NCI-H2171 (cell line): ENCODE results near the gene HNMT.
"Not testable (repeated sequence)": the region's sequence is repeated elsewhere in the genome, so short reads cannot be mapped to it uniquely, and the experiment has no call there.

Source experiments
- DNase-seq: peaks from one replicate; lab custom pipeline; 2025; lab: John Stamatoyannopoulos, UW

Gene HNMT

DNA sequence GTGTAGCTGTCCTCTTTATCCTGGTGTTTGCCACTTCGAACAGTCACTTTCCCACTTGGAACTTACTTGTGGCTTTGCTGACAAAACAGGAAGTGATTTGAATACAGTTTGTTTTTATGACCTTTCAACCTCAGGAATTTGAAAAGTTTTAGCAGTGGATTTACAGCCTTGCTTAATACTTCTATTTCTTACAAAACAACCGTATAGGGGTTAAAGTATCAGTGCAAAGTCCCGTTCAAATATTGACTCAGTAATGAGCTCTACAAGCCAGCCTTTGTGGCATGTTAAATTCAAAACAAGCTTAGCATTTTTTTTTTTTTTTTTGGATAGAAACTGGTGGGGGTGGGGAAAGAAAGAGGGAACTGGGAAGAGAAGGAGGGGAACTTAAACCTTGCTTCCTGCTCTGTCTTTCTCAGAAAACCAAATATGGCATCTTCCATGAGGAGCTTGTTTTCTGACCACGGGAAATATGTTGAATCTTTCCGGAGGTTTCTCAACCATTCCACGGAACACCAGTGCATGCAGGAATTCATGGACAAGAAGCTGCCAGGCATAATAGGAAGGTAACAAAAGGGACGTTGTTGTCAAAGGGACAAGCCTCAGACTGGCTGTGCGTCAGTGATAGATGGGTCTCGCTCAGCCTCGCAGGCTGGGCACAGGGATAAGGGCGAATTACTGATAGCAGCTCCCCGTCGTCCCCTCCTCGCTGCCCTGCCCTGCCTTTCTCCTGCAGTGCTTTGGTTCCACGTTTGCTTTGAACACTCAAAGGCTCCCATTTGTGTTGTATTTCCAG is at the start of gene HNMT:
Gene HNMT, plus strand, starts transcription at position 408 of the 793 bp plus-strand sequence. Its CDS starts 19 bp downstream, at position 427.
- DNase-seq = no peak

DNA sequence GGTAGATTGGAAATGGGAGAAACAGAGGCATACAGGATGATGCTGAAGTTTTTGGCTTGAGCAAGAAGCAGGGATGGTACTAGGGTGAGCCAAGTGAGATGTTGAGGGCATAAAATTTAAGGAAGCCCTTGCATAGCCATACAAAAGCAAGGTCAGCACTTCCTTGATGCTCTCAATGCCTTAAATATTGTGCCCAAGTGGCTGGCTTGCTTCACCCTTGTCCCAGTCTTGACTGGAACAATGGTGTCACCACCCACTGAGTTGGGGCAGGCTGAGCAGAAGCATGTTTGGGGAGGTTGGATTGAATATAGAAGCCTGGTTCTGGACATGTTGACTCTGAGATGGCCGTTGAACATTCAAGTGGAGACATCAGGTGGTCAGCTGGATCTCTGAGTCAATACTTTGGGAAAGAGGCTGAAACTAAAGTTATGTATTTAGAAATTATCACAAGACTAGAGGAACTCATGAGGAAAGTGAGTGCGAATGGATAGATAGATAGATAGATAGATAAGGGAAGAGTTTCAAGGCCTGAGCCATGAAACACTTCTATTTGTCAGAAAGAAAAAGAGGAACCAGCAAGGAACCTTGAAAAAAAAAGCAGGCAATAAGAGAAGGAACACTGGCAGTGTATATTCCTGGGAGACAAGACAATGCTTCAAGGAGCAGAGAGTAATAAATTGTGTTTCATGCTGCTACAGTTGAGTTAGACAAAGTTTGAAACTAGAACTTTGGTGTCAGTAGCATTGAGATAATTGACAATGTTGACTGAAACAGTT is 43.0 kb upstream of the HNMT start:
- no peak for DNase-seq

DNA sequence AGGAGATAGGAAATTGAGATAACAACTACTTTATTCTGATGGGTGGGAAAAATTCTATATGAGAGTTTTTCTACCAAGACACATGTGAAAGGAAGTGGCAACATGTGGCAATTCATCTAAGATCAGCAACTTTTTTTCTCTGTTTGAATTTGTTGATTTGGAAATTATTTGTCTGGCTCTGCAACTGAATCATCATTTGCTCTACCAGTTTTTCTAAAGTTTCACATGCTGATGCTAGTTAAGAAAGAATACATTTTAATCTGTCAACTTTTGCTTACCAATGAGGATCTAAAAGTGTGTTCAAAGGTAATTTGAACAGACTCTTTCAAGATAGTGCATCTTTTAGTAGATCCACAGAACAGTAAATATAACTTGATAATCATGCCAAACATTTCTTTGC is 42.1 kb upstream of the HNMT start:
- DNase-seq = not testable (repeated sequence)

DNA sequence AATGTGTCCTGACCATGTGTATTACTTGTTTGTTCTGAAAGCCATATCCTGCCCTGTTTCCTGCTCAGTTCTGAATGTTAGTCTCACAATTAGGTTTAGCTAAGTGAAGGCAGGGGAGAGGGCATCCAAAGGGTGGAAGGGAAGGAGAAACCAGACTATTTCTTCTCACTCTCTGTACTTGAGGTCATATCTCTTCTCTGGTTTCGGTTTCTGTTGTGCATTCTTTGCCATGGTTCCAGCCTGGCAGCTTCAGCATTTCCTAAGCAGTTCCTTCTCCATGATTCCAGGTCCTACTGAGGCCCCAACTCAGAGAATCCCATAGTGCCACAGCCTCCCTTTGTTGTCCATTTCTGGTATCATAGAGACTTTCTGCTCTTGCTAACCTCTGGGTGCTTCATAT is 40.3 kb upstream of the HNMT start:
- no peak for DNase-seq

DNA sequence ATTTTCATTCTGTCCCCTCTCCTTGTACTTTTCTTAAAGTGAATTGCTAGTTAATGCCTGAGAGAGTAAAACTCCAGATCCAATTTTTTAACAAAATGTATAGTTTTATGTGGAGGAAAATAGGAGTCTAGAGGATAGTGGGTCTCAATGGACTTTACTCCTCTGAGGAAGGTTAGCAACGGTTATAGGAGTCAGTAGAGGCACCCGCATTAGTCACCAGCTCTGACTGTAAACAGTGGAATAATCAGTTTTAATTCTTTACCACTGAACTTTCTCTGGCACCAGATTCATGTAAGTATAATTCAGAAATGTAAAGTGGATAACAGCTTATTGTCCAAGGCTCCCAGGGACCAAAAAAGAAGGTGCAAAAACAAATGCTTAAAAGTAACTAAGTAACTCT is 38.7 kb upstream of the HNMT start:
- no peak for DNase-seq

DNA sequence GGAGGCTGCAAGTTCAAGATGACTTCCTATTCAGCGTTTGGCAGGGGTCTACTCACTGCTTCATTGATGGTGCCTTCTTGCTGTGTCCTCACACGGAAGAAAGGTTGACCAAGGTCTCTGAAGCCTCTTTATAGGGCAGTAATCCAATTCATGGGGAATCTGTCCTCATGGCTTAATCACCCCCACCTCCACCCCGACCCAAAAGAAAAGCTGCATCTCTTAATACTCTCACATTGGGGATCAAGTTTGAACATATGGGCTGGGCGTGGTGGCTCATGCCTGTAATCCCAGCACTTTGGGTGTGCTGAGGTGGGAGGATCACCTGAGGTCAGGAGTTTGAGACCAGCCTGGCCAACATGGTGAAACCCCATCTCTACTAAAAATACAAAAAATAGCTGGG is 36.4 kb upstream of the HNMT start:
- DNase-seq = no peak

DNA sequence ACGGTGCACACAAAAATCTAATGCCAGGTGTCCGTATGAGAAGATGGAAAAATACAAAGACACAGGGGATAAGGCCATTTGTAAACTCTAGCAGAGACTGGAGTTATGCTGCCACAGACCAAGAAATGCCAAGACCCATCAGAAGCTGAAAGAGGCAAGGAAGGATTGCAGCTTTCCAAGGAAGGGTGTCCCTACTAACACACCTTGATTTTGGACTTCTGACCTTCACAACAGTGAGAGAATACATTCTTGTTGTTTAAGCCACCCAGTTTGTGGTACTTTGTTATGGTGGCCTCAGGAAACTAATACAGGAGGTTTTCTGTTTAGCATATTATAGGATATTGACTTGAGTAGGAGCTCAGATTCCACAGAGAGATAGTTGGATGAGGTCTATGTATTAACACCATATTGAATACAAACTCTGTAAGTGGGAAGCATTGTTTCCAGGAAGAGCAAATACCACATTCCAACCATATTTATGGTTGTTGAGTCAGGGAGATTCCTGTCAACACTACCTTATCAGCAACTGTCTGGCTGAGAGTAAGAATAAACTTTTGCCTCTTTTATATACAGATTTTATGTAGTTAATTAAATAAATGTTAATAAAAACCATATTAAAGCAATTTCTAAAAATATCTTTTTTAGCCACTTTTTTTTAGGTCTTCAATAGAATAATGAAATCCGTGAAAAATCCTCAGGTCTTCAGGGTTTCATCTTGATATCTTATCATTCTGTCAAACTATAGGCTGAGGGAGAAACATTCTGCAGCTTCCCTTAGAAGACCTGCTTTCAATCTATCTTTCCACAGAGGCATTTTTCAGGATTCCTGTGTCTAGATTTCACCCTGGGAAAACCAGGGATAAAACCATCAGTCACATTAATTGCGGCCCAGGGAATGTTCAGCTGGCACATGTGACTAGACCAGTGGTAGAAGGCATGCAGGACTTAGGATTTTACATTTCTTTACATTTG is 35.4 kb upstream of the HNMT start:
- no peak for DNase-seq

DNA sequence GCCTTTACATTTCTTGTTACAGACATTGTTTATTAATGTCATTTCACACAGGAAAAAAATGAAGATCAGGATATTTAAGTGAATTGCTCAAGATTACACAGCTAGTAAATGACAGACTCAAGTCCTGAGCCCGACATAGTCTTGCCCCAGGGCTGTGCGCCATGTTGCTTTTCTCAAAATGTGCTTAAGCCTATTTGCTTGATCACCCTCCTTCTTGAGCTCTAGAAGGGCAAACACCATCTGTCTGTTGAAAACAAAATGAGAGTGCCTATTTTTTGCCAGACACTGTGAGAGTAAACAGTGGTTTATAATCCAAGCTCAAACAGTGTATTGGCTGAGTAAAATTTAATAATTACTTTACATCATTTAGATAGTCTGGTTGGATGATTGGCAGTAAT is 34.8 kb upstream of the HNMT start:
- peak; percentile 49 for DNase-seq

DNA sequence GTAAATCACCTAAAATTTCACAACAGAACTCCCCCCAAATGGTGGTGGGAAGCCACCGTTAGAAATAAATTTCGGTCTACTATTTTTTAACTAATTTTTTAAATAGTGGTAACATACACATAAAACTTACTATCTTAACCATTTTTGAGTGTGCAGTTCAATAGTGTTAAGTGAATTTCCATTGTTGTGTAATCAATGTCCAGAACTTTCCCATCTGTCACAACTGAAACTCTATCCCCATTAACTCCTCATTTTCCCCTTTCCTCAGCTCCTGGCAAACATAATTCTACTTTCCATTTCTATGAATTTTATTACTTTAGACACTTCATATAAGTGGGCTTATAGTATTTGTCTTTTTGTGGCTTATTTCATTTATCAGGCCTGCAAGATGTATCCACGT is 34.1 kb upstream of the HNMT start:
- DNase-seq = no peak

DNA sequence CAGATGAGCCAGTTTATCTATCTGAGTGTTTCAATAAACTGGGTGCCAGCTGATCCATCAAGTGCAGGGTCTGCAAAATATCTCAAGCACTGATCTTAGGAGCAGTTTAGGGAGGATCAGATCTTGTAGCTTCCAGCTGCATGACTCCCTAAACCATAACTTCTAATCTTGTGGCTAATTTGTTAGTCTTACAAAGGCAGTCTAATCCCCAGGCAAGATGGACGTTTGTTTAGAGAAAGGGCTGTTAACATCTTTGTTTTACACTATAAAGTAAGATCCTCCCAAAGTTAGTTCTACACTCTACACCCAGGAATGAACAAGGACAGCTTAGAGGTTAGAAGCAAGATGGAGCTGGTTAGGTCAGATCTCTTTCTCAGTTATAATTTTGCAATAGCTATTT is 28.7 kb upstream of the HNMT start:
- no peak for DNase-seq

DNA sequence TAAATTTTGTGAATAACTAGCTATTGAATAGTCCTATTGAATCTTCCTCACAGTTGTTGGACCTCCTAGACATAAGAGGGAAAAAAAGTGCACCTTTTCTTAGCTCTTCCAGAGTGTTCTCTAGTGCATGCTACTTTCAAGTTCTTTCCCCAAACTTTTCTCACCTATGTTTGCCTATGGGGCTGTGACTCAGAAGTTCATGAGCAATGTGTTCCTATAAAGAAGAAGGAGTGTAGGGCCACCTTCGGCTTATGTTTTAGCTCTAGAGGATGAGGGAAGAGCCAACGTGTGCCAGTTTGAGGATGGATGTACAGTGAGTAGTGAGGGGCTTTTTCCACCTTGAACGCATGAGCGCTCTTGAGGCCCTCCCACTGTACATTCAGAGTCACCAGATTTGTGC is 27.0 kb upstream of the HNMT start:
- no peak for DNase-seq

DNA sequence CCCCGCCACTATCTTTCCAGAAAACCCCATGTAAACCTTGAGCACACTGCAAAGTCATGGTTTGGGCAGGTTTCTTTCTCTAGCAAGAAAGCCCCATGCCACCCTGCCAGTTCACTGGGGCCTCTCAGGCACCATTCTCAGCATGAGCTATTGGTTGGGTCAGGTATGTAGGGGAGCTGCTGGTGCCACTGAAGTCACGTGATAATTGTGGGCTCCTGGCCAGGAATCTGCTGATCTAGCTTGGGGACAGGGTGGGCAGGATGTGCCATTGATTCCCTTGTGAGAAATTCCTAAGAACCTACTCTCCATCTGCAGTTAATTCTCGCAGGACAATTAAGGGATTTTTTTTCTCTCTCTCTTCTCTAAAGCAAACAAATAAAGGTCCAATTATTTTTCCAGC is 26.5 kb upstream of the HNMT start:
- DNase-seq = no peak

DNA sequence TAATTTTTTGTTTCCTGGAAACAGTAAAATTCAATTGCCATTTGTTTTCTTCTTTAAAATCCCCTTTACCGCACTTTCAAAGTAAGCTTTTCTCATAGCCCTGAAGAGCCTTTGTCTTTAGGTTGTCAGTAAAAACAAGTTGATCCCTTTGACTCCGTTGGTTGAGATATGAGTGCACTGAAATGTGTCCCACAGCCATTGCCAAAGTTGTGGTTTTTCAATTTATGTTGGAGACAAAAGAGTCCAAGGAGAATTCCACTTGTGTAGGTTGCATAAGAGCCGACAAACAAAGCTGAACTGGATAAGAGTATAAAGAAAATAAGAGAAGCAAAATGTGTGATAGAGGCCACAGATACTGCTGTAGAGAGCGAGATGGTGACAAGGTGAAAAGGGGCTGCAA is 26.1 kb upstream of the HNMT start:
- no peak for DNase-seq

DNA sequence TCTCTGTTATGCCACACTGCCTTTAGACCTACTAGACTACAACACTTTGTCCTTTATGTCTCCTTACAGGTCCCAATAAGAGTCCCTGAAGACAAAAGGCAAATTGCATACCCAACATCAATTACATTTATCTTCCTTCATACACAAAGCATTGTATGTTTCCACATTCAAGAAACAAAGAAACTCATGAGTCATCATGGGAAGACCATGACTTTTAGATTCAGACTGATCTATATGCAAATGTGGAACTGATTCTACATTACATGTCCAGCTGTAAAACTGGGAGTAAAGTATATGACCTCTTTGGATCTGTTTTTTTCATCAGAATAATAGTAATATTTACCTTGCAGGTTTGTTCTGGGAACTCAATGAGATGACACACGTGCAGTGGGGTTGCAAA is 25.2 kb upstream of the HNMT start:
- no peak for DNase-seq

DNA sequence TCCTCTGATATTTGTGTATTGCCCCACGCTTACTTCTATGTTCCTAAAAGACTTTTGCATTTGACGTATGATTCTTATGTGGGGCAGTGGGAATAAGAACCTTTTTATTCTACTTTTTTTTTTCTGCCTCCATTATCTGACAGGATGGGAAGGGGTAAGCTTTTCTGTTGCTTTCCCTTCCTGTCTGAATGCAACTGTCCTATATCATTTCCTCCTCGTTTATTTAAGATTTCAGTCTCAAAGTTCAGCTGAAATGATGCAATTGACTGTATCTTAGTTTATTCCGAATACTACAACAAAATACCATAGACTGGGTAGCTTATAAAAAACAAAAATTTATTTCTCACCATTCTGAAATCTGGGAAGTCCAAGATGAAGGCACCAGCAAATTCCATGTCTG is 24.1 kb upstream of the HNMT start:
- no peak for DNase-seq

DNA sequence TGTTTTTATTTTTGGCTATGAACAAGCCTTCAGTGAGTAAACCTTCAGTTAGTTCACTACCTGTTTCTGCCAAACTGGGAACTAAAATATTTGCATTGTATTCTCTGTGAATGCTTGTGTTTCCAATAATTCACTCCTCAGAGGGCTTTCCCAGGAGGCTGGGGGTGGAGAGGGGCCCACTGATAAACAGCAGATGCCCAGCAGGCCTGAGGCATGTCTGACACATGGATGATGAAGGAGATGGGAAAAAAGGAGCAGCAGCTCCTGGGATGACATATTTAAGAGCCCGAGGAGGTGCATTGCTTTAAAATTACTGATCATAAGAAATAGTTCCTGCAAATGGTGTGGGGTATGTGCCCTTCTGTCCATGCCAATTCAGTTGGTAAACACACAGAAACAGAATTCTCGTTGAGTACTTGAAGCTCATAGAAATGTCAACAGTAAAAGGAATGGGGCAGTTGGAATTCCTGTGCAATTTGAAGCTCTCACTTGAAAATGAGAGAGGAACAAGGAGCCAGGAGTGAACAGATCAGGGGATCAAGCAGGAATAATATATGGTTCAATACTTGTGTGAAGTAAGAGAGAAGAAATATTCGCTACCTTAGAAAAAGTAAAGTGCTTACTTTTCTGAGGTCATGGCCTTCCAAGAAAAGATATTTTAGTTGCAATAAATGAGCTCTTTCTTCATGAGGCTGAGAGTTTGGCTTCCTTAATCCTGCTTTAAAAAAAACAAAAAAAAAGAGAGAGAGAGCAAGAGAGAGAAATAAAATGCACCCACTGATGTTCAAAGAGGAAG is 22.0 kb upstream of the HNMT start:
- DNase-seq = no peak

DNA sequence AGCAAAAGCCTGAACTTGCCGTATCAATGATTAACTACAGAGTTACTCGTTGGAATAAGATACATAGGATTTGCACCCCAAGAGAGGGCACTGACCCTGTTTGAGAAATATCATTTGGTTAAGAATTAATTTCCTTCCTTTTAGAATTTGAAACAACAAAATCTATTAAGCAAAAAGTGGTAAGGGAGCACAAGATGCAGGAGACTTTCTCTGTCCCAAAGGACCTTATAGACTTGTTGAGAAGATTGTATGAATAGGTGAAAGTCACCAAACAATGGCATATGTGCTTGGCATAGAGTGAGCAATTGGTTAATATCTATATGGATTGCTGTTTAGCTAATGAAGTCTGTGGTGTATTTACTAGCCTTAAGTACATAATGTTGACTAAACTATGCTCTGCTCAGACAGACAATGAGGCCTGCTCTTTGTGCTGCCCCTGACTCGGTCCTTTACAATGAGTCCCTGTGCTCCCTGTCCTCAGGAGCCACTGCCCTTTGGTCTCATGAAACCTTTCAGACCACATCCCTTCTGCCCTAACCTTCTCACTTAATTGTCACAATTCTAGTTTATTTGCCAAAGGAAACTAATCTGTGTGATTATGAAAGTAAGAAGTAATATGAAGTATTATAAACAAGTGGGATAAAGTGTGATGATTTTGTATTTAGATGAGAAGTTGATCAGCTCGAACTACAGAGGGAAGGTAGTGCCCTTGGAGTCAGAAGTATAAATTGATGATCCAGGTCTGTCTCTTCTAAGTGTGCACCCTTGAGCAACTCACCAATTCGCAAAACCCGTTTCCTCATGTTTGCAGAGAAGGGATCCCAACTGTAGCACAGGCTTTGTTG is 21.2 kb upstream of the HNMT start:
- DNase-seq = no peak

DNA sequence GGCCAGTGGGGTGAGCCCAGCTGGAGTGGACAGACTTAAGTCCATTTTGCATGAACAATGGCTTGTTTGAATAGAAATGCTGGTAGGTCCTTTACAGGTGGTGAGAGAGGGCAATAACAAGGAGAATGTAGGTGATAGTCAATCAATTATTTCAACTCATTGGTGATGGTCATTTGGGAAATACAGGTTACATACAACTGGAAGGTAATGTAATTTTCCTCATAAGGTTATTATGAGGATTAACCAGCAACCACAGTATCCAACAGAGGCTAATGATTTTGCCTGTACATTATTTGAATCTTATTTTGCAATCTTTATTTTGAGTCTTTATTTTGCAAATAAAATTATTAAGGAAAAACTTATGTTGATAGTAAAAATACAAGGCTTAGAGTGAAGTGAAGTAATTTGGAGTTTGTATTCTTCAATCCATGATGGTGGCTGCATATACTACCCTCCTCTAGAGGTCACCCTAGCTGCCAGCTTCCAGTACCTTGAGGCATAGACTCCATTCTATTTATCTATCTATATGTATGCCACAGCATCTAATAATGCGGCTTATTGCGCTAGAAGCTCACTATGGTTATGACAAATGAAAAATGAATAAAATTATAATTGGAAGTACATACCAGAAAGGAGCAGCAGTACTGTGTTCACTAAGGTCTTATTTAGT is 20.5 kb upstream of the HNMT start:
- no peak for DNase-seq

DNA sequence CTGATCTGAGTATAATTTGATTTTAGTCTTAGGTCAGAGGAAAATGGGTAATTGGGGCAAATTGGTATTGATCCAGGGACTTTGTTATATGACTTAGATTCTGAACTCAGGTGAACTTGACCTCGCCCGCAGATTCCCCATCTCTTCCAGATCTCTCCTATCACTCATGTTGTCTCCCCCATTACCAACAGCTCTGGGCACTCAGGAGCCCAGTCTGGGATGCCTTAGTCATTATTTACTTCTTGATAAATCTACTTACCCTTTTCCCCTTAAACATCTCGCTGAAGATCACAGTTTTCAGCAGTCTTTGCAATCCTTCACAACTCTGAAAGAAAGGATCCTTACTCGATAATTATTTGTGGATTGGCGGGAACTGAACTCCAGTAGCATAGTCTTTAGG is 19.6 kb upstream of the HNMT start:
- no peak for DNase-seq

DNA sequence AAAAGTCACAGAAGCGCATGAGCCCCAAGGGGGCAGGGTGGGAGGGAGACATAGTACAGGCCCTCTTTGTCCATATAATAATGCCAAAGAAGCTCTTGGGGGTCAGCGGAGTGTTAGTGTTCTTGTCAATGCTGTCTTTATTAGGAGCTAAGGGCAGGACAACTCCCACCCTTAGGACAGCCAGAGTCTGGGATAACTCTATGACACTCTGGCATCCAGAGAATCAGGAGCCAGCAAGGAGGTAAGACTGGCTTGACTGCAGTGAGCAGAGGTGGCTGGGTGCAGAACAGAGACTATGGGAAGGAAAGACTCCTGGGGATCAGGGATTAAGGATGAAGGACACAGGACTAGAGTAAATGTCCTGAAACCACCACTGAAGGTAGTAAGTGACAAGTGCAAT is 19.0 kb upstream of the HNMT start:
- no peak for DNase-seq
